PC-3 (cell line): ENCODE data around the gene UBE2R2. TPM values are rescaled to one million over a fixed set of nuclear protein-coding genes. Genes with fewer than 3 reads are reported as not detected.

Experiments used
- ATAC-seq: fragments of 200-7000 bp; cut with Tn5 transposase; 2 replicates; pipeline ENCODE4 v1.9.1; 2020; ENCODE audit warnings: mild to moderate bottlenecking, moderate library complexity
- BruUV-seq: library from RNA; stranded (reverse); fragments of 400-500 nt; replicated peaks from 2 replicates; lab custom pipeline; 2021; lab: Mats Ljungman, UMichigan
- CTCF ChIA-PET: fragments of 300-600 bp; sonication (Branson Sonifier 250); formaldehyde crosslinking; loops from one replicate; lab custom pipeline; 2022; ENCODE audit warnings: antibody characterized with exemption; lab: Charles Lee
- POLR2A ChIA-PET: fragments of 300-600 bp; sonication (Branson Sonifier 250); formaldehyde crosslinking; loops from one replicate; lab custom pipeline; 2022; ENCODE audit warnings: antibody characterized with exemption; ENCODE audit not compliant: unreplicated experiment; lab: Charles Lee
- DNase-seq: peaks from one replicate; pipeline ENCODE4 v3.0.0-alpha.2; 2015
- H2AFZ ChIP-seq: fragments of 300-600 bp; sonication (generic); 2 replicates; pipeline ENCODE4 v1.6.0; 2016; ENCODE audit warnings: antibody characterized with exemption, low read length
- H3F3A ChIP-seq: fragments of 300-600 bp; sonication (generic); one replicate; pipeline ENCODE4 v1.6.0; 2017; ENCODE audit warnings: antibody characterized with exemption, low read length, control low read depth, mild to moderate bottlenecking; ENCODE audit not compliant: unreplicated experiment
- H3K27ac ChIP-seq: fragments of 300-600 bp; sonication (generic); 2 replicates; pipeline ENCODE4 v1.5.1; 2016; ENCODE audit warnings: mild to moderate bottlenecking, low read length
- H3K27me3 ChIP-seq: fragments of 300-600 bp; sonication (generic); 2 replicates; pipeline ENCODE4 v1.6.1; 2016; ENCODE audit warnings: low read length, mixed read lengths
- H3K36me3 ChIP-seq: fragments of 300-600 bp; sonication (generic); 2 replicates; pipeline ENCODE4 v1.6.1; 2016; ENCODE audit warnings: low read depth, mixed run types, low read length, mixed read lengths
- H3K4me1 ChIP-seq: fragments of 300-600 bp; sonication (generic); 2 replicates; pipeline ENCODE4 v1.5.1; 2016; ENCODE audit warnings: low read length; ENCODE audit not compliant: insufficient read depth
- H3K4me2 ChIP-seq: fragments of 300-600 bp; sonication (generic); 2 replicates; pipeline ENCODE4 v1.6.0; 2016; ENCODE audit warnings: low read length
- H3K4me3 ChIP-seq: fragments of 300-600 bp; sonication (generic); 2 replicates; pipeline ENCODE4 v1.5.1; 2016; ENCODE audit warnings: mild to moderate bottlenecking, low read length, mixed read lengths
- H3K79me2 ChIP-seq: fragments of 300-600 bp; sonication (generic); 2 replicates; pipeline ENCODE4 v1.6.1; 2017; ENCODE audit warnings: low read length, mixed read lengths
- H3K9ac ChIP-seq: fragments of 300-600 bp; sonication (generic); 2 replicates; pipeline ENCODE4 v1.6.0; 2016; ENCODE audit warnings: mild to moderate bottlenecking, low read length
- H3K9me2 ChIP-seq: fragments of 300-600 bp; sonication (generic); replicated peaks from 2 replicates; pipeline ENCODE4 v1.6.1; 2016; ENCODE audit warnings: mixed run types, low read length, mixed read lengths
- H3K9me3 ChIP-seq: fragments of 300-600 bp; sonication (generic); 2 replicates; pipeline ENCODE4 v1.6.1; 2016; ENCODE audit warnings: low read length, mixed read lengths
- H4K20me1 ChIP-seq: fragments of 300-600 bp; sonication (generic); 2 replicates; pipeline ENCODE4 v1.6.1; 2016; ENCODE audit warnings: low read length, mixed read lengths
- EZH2 ChIP-seq: fragments of 300-600 bp; sonication (generic); IDR thresholded peaks from one replicate; pipeline ENCODE4 v1.6.1; 2017; ENCODE audit warnings: antibody characterized with exemption, mild to moderate bottlenecking, low read length; ENCODE audit not compliant: unreplicated experiment
- EZH2phosphoT487 ChIP-seq: fragments of 300-600 bp; sonication (generic); IDR thresholded peaks from 2 replicates; pipeline ENCODE4 v1.6.1; 2018; ENCODE audit warnings: mild to moderate bottlenecking, antibody characterized with exemption, low read length, borderline replicate concordance
- intact Hi-C: fragments of 100-400 bp; cut with micrococcal nuclease; formaldehyde crosslinking; loops from 2 replicates; pipeline ENCODE4 v1.9.0; 2023
- total RNA-seq: library from RNA; depleted of rRNA; stranded (reverse); fragments of >200 nt; gene quantifications from 2 replicates; pipeline ENCODE4 v1.2.3, GENCODE V29; 2014
- TF ChIP-seq, protein P1 (sequence below): fragments of 300-600 bp; sonication (generic); conservative IDR thresholded peaks from 2 replicates; pipeline ENCODE4 v1.5.1; 2017; ENCODE audit warnings: antibody characterized with exemption, low read depth, mild to moderate bottlenecking, low read length

The UBE2R2 gene
- total RNA-seq, 1 experiment from 2014 or later, result 18.4 TPM

DNA sequence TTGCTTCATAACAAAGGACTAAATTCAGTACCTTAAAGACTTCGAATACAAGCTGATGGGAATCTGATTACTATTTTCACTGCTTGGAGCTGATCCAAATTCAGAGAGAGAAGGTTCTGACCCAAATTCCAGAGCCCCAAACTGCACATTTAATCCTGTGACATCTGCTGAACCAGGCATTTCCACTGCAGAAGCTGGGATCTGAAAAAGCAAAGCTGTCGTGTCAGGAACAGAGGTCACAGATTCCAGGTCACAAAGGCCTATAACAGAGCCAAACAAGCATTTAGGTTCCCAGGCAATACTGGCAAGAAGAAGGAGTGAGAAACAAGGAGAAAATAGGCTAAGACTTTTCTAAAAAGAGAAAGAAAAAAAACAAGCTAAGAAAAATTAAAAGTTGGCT is 126.4 kb downstream of the UBE2R2 start:
- intact Hi-C loops, result no loop called here
- peaks cover 51% of the 10 kb centered on the region for H3K4me1 ChIP-seq

DNA sequence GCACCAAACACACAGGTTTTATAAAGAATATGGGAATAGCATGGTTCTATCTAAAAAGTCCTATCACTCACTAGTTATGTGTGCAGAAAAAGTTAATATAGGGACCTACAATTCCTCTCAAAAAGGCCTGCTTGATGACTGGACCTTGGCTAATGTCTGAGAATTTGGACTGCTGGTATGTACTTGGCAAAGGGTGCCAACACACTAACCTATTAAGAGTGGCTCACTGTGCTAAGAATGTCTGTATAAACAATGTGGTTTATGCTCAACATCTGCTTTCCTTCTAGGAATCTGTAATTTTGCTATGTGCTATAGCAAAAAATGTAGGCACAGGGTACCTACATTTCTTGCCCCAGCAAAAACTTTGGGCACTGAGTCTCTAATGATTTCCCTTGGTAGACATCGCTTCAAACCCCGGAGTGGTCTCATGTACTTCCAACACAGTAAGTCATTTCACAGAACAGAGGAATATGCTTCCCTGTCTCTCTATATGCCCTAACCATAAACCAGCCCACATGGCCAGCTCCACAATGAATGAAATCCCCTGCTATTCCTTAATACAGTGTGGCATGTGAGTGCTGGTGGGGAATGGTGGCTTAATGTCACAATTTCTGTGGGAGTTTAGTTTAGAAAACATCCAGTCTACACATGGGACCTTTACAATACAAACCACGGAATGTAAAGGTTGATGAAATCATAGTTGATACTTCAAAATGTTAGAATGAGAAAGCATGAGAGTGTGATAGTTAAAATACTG is 130.0 kb downstream of the UBE2R2 start:
- peak; percentile 83 for DNase-seq
- H3K36me3 ChIP-seq, result peaks cover 29% of the 10 kb centered on the region
- no TSS peak for BruUV-seq

More for the DNA sequence above, 126.4 kb downstream of the UBE2R2 start:
- CTCF ChIA-PET, result no interaction called here
- H3K9ac ChIP-seq, result no peak overlapping the region
- H3K9me2 ChIP-seq, result no peaks in the 10 kb centered on the region
- TF ChIP-seq, protein P1, sequence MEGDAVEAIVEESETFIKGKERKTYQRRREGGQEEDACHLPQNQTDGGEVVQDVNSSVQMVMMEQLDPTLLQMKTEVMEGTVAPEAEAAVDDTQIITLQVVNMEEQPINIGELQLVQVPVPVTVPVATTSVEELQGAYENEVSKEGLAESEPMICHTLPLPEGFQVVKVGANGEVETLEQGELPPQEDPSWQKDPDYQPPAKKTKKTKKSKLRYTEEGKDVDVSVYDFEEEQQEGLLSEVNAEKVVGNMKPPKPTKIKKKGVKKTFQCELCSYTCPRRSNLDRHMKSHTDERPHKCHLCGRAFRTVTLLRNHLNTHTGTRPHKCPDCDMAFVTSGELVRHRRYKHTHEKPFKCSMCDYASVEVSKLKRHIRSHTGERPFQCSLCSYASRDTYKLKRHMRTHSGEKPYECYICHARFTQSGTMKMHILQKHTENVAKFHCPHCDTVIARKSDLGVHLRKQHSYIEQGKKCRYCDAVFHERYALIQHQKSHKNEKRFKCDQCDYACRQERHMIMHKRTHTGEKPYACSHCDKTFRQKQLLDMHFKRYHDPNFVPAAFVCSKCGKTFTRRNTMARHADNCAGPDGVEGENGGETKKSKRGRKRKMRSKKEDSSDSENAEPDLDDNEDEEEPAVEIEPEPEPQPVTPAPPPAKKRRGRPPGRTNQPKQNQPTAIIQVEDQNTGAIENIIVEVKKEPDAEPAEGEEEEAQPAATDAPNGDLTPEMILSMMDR, result no peak
- TF ChIP-seq EZH2phosphoT487 (no peak), EZH2 (no peak)
- no peak overlapping the region for H2AFZ ChIP-seq
- POLR2A ChIA-PET, result no interaction called here
- DNase-seq, result no peak
- peak overlapping the region; percentile 67 for H3K27ac ChIP-seq
- no peaks in the 10 kb centered on the region for H3K27me3 ChIP-seq
- peaks cover 3% of the 10 kb centered on the region; the same call in 1 of the 2 replicates for H3K79me2 ChIP-seq
- BruUV-seq, result no TSS peak
- no peak overlapping the region for H3K4me3 ChIP-seq
- no peaks in the 10 kb centered on the region for H3K9me3 ChIP-seq
- ATAC-seq, result no peak
- H4K20me1 ChIP-seq, result 0 out of 2 replicates have a peak, but pooled peaks cover 5% of the 10 kb centered on the region
- 0 out of 2 replicates have a peak overlapping the region, but pooled peaks have one; percentile 8 for H3K4me2 ChIP-seq
- H3K36me3 ChIP-seq, result peaks cover 38% of the 10 kb centered on the region
- peaks cover 6% of the 10 kb centered on the region for H3F3A ChIP-seq

More for the DNA sequence above, 130.0 kb downstream of the UBE2R2 start:
- no peak overlapping the region for H3K9ac ChIP-seq
- intact Hi-C loops, result no loop called here
- H3F3A ChIP-seq, result peaks cover 6% of the 10 kb centered on the region
- no peaks in the 10 kb centered on the region for H3K9me3 ChIP-seq
- ChIA-PET POLR2A (no interaction called here), CTCF (no interaction called here)
- peaks cover 40% of the 10 kb centered on the region for H3K4me1 ChIP-seq
- H4K20me1 ChIP-seq, result 0 out of 2 replicates have a peak, but pooled peaks cover 5% of the 10 kb centered on the region
- H3K4me3 ChIP-seq, result no peak overlapping the region
- peak overlapping the region; percentile 63 for H3K27ac ChIP-seq
- TF ChIP-seq, protein P1, result no peak
- TF ChIP-seq EZH2 (no peak), EZH2phosphoT487 (no peak)
- no peaks in the 10 kb centered on the region for H3K27me3 ChIP-seq
- peak overlapping the region; percentile 27 for H3K4me2 ChIP-seq
- H3K79me2 ChIP-seq, result peaks cover 3% of the 10 kb centered on the region; the same call in 1 of the 2 replicates
- H2AFZ ChIP-seq, result no peak overlapping the region
- peak; percentile 97 for ATAC-seq
- H3K9me2 ChIP-seq, result no peaks in the 10 kb centered on the region
